ENCODE measurements around the gene SMYD3. TPM values are rescaled to one million over a fixed set of nuclear protein-coding genes. Genes with fewer than 3 reads are reported as not detected.

The SMYD3 gene
- total and polyA plus RNA-seq, 10 of the 15 experiments (the other 5 are each of a cell fraction or from before 2014, with no cell fraction given): 18.3 to 54.0 (median 24.8) TPM

DNA sequence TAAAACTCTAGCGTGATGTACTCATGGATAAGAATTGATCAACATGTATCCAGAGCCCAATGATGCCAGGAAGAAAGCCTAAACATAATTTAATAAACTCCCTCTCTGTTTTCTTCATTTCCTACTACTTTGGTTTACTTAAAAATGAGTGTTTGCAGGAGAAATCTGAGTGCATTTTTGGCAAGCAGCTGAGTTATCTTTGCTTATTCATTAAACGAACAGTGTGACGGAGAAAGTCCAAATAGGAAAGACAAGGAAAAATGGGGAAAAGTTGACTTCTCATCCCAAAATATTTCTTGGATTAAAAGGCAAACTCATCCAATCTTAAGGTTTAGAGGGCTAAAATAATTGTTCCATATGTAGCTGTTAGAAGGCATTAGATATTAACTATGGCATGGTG, 496.7 kb downstream of the SMYD3 start:
- Histone ChIP-seq H3K36me3 (ENCODE audit: control insufficient read depth in 2 of 2, insufficient read depth in 2 of 2, low read length in 1 of 2) (no peaks in the 10 kb centered on the region), H3K9me3 (replicated peaks; ENCODE audit: control insufficient read depth, insufficient read depth, low read length) (no peaks in the 10 kb centered on the region), H3K9ac (ENCODE audit: control insufficient read depth, insufficient read depth, low read length) (no peak overlapping the region), H3K27ac (ENCODE audit: control insufficient read depth, insufficient read depth) (no peak overlapping the region), H4K20me1 (ENCODE audit: control insufficient read depth, insufficient read depth) (no peaks in the 10 kb centered on the region), H2AFZ (ENCODE audit: control insufficient read depth, low read depth, low read length) (no peak overlapping the region), H3K27me3 (replicated peaks in 1 of 2; ENCODE audit: control insufficient read depth in 2 of 2, insufficient read depth in 2 of 2, low read length in 1 of 2) (no peaks in the 10 kb centered on the region), H3K4me3 (no peak overlapping the region), H3K4me1 (ENCODE audit: control insufficient read depth, insufficient read depth, low read length) (no peaks in the 10 kb centered on the region), H3K79me2 (ENCODE audit: control insufficient read depth, insufficient read depth, low read length) (no peaks in the 10 kb centered on the region), H3K4me2 (ENCODE audit: control insufficient read depth, insufficient read depth) (no peak overlapping the region)
- WGBS (ENCODE audit: insufficient coverage, insufficient replicate concordance, low lambda C conversion rate, missing lambda C conversion rate): 92% methylated on average over 3 of the region's 3 CpGs
- in situ Hi-C loops (cut with MboI): loop anchor here (5.0 to 10.0 kb wide), 2 partner anchors 274 to 442 kb away; no protein-coding TSS in a partner anchor
- DNase-seq (ENCODE audit: low read depth, low spot score) (no peak), FAIRE-seq (no peak), ATAC-seq (no peak)
- CTCF ChIA-PET: interaction anchor here (0.6 to 3.2 kb wide), 13 partner anchors 10 to 857 kb away, joined by 3 to 31 read pairs (median 7); no protein-coding TSS in a partner anchor
- no TSS peak for BruUV-seq (replicated peaks)
- SMC1A ChIA-PET (ENCODE audit: uncharacterized antibody, unreplicated experiment): interaction anchor here (0.6 to 2.3 kb wide), 13 partner anchors 10 to 585 kb away, joined by 3 to 20 read pairs (median 4); no protein-coding TSS in a partner anchor
- POLR2A ChIA-PET: interaction anchor here (0.6 kb wide), 1 partner anchor 226 kb away, joined by 3 read pairs; no protein-coding TSS in a partner anchor
- RAD21 ChIA-PET (ENCODE audit: unreplicated experiment): interaction anchor here (1.4 to 1.8 kb wide), 2 partner anchors 270 to 486 kb away, joined by 3 to 9 read pairs; no protein-coding TSS in a partner anchor
- intact Hi-C loops (cut with micrococcal nuclease; ENCODE audit: unreplicated experiment): no loop called here
- TF ChIP-seq ZSCAN29 (IDR thresholded peaks at IDR 0.05): no peak
- TF ChIP-seq, protein P1, sequence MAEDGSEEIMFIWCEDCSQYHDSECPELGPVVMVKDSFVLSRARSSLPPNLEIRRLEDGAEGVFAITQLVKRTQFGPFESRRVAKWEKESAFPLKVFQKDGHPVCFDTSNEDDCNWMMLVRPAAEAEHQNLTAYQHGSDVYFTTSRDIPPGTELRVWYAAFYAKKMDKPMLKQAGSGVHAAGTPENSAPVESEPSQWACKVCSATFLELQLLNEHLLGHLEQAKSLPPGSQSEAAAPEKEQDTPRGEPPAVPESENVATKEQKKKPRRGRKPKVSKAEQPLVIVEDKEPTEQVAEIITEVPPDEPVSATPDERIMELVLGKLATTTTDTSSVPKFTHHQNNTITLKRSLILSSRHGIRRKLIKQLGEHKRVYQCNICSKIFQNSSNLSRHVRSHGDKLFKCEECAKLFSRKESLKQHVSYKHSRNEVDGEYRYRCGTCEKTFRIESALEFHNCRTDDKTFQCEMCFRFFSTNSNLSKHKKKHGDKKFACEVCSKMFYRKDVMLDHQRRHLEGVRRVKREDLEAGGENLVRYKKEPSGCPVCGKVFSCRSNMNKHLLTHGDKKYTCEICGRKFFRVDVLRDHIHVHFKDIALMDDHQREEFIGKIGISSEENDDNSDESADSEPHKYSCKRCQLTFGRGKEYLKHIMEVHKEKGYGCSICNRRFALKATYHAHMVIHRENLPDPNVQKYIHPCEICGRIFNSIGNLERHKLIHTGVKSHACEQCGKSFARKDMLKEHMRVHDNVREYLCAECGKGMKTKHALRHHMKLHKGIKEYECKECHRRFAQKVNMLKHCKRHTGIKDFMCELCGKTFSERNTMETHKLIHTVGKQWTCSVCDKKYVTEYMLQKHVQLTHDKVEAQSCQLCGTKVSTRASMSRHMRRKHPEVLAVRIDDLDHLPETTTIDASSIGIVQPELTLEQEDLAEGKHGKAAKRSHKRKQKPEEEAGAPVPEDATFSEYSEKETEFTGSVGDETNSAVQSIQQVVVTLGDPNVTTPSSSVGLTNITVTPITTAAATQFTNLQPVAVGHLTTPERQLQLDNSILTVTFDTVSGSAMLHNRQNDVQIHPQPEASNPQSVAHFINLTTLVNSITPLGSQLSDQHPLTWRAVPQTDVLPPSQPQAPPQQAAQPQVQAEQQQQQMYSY (CRISPR knock-in tag; IDR thresholded peaks at IDR 0.05): no peak
- TF ChIP-seq RB1 (IDR thresholded peaks at IDR 0.05; ENCODE audit: borderline replicate concordance): no peak
- TF ChIP-seq PML (IDR thresholded peaks at IDR 0.05; ENCODE audit: low read length): no peak
- no peak for TF ChIP-seq CEBPZ (IDR thresholded peaks at IDR 0.05; ENCODE audit: low read depth, low read length)
- TF ChIP-seq NR2C2 (IDR thresholded peaks at IDR 0.05; ENCODE audit: borderline replicate concordance, control insufficient read depth, insufficient read length, low read depth): no peak
- no peak for TF ChIP-seq MEF2B (IDR thresholded peaks at IDR 0.05; ENCODE audit: partially characterized antibody, poor library complexity, severe bottlenecking)
- no peak for TF ChIP-seq SPI1 (IDR thresholded peaks at IDR 0.05; ENCODE audit: borderline replicate concordance, insufficient read depth, low read depth, low read length)
- no peak for TF ChIP-seq LARP7 (IDR thresholded peaks at IDR 0.05)
- TF ChIP-seq IKZF2 (IDR thresholded peaks at IDR 0.05): no peak
- TF ChIP-seq, protein P2, sequence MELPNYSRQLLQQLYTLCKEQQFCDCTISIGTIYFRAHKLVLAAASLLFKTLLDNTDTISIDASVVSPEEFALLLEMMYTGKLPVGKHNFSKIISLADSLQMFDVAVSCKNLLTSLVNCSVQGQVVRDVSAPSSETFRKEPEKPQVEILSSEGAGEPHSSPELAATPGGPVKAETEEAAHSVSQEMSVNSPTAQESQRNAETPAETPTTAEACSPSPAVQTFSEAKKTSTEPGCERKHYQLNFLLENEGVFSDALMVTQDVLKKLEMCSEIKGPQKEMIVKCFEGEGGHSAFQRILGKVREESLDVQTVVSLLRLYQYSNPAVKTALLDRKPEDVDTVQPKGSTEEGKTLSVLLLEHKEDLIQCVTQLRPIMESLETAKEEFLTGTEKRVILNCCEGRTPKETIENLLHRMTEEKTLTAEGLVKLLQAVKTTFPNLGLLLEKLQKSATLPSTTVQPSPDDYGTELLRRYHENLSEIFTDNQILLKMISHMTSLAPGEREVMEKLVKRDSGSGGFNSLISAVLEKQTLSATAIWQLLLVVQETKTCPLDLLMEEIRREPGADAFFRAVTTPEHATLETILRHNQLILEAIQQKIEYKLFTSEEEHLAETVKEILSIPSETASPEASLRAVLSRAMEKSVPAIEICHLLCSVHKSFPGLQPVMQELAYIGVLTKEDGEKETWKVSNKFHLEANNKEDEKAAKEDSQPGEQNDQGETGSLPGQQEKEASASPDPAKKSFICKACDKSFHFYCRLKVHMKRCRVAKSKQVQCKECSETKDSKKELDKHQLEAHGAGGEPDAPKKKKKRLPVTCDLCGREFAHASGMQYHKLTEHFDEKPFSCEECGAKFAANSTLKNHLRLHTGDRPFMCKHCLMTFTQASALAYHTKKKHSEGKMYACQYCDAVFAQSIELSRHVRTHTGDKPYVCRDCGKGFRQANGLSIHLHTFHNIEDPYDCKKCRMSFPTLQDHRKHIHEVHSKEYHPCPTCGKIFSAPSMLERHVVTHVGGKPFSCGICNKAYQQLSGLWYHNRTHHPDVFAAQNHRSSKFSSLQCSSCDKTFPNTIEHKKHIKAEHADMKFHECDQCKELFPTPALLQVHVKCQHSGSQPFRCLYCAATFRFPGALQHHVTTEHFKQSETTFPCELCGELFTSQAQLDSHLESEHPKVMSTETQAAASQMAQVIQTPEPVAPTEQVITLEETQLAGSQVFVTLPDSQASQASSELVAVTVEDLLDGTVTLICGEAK (IDR thresholded peaks at IDR 0.05; ENCODE audit: borderline replicate concordance): no peak
- no peak for TF ChIP-seq IRF4 (IDR thresholded peaks at IDR 0.05; ENCODE audit: low read depth, low read length)
- TF ChIP-seq NFXL1 (IDR thresholded peaks at IDR 0.05; ENCODE audit: borderline replicate concordance): no peak
